ENCODE data around the gene CRABP2. TPM values are rescaled to one million over a fixed set of nuclear protein-coding genes. Genes with fewer than 3 reads are reported as not detected.

CRABP2 gene
- total and polyA plus RNA-seq, 2 donors: 25.3 to 37.9 TPM

DNA sequence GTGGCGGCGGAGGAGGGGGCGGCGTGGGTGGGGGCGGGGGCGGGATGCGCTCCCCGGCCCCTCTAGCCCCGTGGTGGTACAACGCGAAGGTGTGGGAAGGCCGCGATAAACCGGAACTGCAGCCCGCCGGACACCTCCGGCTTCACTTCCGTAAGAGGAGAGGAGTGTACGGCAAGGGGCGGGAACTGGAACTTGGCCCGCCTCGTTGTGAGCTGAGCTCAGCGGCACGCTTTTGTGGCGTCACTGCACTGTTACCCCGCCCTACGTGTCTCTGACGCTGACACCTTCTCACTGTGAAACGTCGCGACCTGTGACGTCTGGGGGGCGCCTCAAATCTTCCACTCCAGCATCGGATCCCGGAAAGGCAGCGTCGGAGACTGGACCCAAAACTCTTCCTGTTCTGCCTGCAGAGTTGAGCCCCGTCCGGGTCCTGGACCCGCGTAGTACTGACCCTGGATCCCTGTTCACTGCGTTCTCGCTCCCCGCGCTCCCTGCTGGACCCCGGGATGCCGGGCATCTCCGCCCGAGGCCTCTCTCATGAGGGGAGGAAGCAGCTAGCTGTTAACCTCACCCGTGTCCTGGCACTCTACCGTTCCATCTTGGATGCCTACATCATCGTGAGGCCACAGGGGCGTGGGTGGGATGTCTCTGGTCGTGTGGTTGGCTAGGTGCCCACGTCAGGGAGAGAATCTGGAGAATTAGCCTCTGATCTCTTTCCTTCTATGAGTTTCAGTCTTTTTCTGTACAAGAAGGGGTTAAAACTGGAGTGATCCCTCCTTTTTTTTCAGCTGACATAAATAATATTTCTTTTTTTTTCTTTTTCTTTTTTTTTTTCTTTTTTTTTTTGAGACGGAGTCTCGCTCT, 23.4 kb upstream of the CRABP2 start, which contains the start of gene ISG20L2:
TSS of gene ISG20L2 (minus strand) at position 168 of the 864 bp plus-strand sequence. CDS start 1,114 bp downstream, outside the sequence.
- peak within 1 kb of the TSS; percentile 94 for H3K27ac ChIP-seq (ENCODE audit: low read depth)
- DNase-seq (ENCODE audit: extremely low spot score): peak; percentile 91
- H3K36me3 ChIP-seq (ENCODE audit: insufficient read depth): peaks cover 2% of the 10 kb centered on the region
- peaks cover 4% of the 10 kb centered on the region for H3K4me1 ChIP-seq (ENCODE audit: insufficient read depth)
- H3K4me3 ChIP-seq (ENCODE audit: low read depth, low read length): peak within 1 kb of the TSS; percentile 59
- under 1% methylated on average over 57 of the region's 57 CpGs for WGBS

DNA sequence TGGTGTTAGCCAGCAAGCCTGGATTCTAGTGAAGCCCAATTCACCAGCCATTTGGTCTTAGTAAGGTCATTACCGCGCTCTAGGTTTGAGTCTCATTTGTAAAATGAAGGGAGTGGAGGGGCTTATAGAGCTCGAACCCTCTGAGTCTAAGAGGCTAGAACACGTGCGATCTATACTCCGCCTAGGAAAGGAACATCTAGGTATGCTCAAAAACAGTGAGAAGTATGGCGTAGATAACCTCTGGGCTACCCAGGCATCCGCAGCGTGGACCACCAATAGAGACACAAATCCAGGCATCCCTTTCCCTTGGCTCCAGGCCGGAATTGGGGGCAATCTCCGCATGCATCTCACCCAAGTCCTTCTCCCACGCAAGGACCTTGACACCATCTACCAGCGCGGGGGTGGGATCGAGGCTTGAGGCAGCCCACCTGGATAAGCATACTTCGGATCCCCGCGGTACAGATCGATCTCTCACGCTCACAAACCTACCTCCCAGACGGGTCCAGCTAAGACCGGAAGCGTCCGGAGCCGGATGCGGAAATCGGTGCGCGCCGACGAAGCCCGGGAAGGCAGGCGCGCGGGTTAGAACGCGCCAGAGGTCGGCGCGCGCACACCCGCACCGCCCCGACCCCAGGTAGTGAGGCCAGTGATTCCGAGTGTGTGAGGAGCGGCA, 22.7 kb upstream of the CRABP2 start, which contains the start of gene METTL25B:
TSS of gene METTL25B (plus strand) at position 544 of the 673 bp plus-strand sequence. CDS start 636 bp downstream, outside the sequence.
- WGBS: under 1% methylated on average over 46 of the region's 46 CpGs
- peak within 1 kb of the TSS; percentile 59 for H3K4me3 ChIP-seq (ENCODE audit: low read depth, low read length)
- H3K36me3 ChIP-seq (ENCODE audit: insufficient read depth): peaks cover 2% of the 10 kb centered on the region
- DNase-seq (ENCODE audit: extremely low spot score): no peak
- peaks cover 4% of the 10 kb centered on the region for H3K4me1 ChIP-seq (ENCODE audit: insufficient read depth)
- peak within 1 kb of the TSS; percentile 94 for H3K27ac ChIP-seq (ENCODE audit: low read depth)

DNA sequence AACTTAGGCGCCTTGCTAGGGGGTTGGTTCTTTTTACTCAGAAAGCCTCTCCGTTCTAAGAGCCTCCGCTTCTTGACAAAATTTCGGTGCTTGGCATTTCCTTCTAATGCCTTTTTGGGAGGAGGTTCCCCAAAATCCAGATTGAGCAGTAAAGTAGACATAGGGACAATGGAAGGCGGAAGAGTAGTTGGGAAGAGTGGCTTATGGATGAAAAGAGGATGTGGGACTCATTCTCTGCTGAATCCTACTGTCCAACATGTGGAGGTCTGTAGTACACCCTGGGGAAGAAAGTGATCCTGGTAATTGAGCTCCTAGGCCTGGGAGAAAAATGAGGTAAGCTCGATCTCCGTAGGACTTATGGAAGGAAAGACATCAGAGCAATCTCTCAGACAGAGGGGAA, 22.1 kb upstream of the CRABP2 start:
- Histone ChIP-seq H3K36me3 (ENCODE audit: insufficient read depth) (peaks cover 2% of the 10 kb centered on the region), H3K4me1 (ENCODE audit: insufficient read depth) (peaks cover 4% of the 10 kb centered on the region), H3K27ac (ENCODE audit: low read depth) (no peak overlapping the region), H3K4me3 (ENCODE audit: low read depth, low read length) (peak overlapping the region; percentile 59)
- 54% methylated on average over 7 of the region's 7 CpGs for WGBS
- DNase-seq (ENCODE audit: extremely low spot score): no peak

DNA sequence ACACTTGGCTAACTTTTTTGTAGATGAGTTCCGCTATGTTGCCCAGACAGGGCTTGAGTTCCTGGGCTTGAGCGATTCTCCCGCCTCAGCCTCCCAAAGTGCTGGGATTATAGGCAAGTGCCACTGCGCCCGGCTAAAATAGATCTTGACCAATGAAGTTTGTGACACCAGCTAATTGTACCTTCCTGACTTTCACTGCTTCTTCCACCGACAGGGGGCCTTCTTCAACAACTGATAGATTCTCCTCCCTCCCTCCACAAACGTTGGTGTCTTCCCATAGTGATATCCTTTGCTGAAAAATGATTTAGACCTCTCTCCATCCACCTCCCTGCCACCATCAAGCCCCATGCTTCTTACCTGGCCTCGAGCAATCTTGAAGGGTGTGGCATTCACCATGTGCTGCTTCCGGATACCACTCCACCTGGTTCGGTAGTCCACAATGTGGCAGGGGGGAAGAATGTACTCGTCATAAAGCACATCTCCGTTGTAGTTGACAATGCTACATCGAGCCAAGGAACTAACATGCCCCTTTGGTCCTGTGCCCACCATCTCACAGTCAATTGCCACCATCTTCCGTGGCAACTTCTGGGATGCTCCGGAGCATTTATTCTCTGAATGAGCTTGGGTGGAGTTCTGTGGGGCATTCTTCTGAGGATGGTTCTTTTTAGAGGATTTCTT, 21.3 kb upstream of the CRABP2 start:
- Histone ChIP-seq H3K36me3 (ENCODE audit: insufficient read depth) (peaks cover 2% of the 10 kb centered on the region), H3K27ac (ENCODE audit: low read depth) (no peak overlapping the region), H3K4me3 (ENCODE audit: low read depth, low read length) (no peak overlapping the region), H3K4me1 (ENCODE audit: insufficient read depth) (peaks cover 4% of the 10 kb centered on the region)
- no peak for DNase-seq (ENCODE audit: extremely low spot score)
- 50% methylated on average over 15 of the region's 15 CpGs for WGBS

DNA sequence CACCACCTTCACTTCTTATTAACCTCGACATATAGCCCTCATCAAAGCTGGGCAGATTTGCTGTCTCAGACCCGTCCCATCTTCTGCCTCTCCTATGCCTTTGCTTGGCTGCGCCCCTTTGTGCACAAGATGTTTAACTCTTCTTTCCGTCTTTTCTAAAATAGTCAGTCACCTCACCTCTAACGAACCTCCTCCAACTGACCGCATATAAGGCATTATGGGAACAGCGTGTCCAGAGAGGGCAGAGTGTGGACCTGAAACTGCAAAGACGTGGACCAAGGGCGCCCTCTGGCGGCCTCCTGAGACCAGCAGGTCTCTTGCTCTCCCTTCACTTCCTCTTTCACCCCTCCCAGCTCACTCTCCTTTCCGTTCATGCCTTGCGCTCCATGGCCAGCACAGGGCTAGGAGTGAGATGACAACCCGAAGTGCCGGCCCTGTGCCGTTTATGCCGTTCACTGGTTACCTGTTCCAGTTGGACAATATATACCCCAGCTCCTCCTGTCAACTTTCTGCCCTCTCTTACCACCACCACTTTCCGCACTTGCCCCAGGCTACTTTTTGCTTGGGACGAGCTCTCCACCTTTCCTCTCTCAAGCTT, 20.4 kb upstream of the CRABP2 start:
- 11% methylated on average over 18 of the region's 18 CpGs for WGBS
- Histone ChIP-seq H3K4me1 (ENCODE audit: insufficient read depth) (peaks cover 4% of the 10 kb centered on the region), H3K4me3 (ENCODE audit: low read depth, low read length) (peak overlapping the region; percentile 5), H3K36me3 (ENCODE audit: insufficient read depth) (peaks cover 2% of the 10 kb centered on the region), H3K27ac (ENCODE audit: low read depth) (no peak overlapping the region)
- DNase-seq (ENCODE audit: extremely low spot score): no peak

DNA sequence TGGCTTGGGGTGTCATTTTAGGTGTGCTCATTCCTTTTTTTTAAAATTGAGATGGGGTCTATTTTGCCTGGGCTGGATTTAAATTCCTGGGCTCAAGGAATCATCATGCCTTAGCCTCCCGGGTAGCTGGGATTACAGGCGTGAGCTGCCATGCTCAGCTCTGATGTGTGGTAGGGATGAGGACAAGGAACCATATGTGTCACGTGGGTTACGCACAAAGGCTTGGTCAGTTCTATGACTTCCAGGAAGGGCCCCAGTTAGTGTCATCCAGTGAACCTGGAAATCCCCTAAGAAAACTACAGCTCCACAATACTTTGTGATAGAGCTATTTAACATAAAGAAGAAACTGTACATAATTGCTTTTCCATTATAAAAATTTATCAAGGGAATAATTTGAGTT, 16.2 kb upstream of the CRABP2 start:
- peaks cover 2% of the 10 kb centered on the region for H3K36me3 ChIP-seq (ENCODE audit: insufficient read depth)
- no peak overlapping the region for H3K27ac ChIP-seq (ENCODE audit: low read depth)
- no peak for DNase-seq (ENCODE audit: extremely low spot score)
- WGBS: 84% methylated on average over 4 of the region's 4 CpGs
- no peak overlapping the region for H3K4me3 ChIP-seq (ENCODE audit: low read depth, low read length)
- H3K4me1 ChIP-seq (ENCODE audit: insufficient read depth): no peaks in the 10 kb centered on the region

DNA sequence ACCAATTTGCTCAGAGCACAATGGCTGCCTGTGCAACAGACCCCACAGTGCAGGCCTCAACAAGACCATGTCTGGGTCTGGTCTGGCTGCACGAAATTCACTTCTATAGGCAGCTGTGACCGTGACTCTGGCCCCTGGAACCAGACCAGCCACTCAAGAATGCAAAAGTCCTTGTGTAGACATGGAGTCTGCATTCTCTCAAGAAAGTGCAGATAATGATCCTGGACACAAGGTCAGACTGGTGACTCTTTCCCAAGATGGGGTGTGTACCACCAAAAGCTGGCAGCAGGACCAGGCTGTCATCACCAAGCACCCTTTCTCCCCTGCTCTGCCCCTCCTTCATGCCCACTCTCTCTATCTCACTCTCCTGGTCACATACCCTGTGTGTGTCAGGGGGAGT, 15.7 kb upstream of the CRABP2 start:
- peaks cover 2% of the 10 kb centered on the region for H3K36me3 ChIP-seq (ENCODE audit: insufficient read depth)
- no peaks in the 10 kb centered on the region for H3K4me1 ChIP-seq (ENCODE audit: insufficient read depth)
- H3K27ac ChIP-seq (ENCODE audit: low read depth): no peak overlapping the region
- WGBS: 68% methylated on average over 2 of the region's 2 CpGs
- no peak for DNase-seq (ENCODE audit: extremely low spot score)
- H3K4me3 ChIP-seq (ENCODE audit: low read depth, low read length): no peak overlapping the region

DNA sequence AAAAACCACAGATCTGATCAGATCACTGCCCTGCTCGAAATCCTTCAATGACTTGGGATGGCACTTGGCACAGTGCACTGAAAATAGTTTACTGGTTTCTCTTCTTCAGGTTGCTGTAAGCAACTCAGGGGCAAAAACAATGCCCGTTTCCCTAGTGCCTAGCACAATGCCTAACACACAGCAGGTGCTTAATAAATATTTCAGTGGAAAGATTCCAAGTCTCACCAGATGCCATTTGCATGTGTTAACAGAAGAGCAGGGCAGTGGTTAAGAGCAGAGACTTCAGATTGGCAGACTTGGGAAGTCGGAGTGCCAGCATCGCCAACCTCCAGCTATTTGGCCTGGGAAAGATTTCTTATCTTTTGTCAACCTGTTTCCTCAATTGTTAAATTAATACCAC, 12.0 kb upstream of the CRABP2 start:
- whole genome bisulfite sequencing: 89% methylated on average over 4 of the region's 4 CpGs
- DNase-seq (ENCODE audit: extremely low spot score): no peak

DNA sequence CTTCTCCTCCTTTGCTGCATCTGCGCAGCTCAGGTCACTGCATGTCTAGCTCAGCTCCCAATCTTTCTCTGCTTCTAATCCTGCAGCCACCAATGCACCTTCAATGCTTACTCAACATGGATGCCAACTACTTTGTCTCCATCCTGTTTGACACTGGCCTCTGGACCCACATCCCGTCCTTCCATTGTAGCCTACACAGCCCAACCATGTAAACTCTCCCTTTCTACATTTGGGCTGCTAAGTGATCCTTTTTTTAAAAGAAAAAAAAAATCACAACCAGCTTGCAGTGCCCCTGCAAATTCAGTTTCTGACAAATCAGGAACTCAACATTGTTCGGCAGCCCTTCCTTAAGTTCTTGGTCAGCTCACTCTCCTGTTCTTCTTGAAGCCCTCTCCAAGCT, 9.4 kb upstream of the CRABP2 start:
- Histone ChIP-seq H3K36me3 (ENCODE audit: insufficient read depth) (no peaks in the 10 kb centered on the region), H3K4me3 (ENCODE audit: low read depth, low read length) (no peak overlapping the region), H3K4me1 (ENCODE audit: insufficient read depth) (no peaks in the 10 kb centered on the region), H3K27ac (ENCODE audit: low read depth) (no peak overlapping the region)
- DNase-seq (ENCODE audit: extremely low spot score): no peak
- WGBS: 79% methylated on average over 3 of the region's 3 CpGs

More for the DNA sequence above, 12.0 kb upstream of the CRABP2 start:
- Histone ChIP-seq H3K27ac (ENCODE audit: low read depth) (no peak overlapping the region), H3K4me1 (ENCODE audit: insufficient read depth) (no peaks in the 10 kb centered on the region), H3K36me3 (ENCODE audit: insufficient read depth) (no peaks in the 10 kb centered on the region), H3K4me3 (ENCODE audit: low read depth, low read length) (no peak overlapping the region)

DNA sequence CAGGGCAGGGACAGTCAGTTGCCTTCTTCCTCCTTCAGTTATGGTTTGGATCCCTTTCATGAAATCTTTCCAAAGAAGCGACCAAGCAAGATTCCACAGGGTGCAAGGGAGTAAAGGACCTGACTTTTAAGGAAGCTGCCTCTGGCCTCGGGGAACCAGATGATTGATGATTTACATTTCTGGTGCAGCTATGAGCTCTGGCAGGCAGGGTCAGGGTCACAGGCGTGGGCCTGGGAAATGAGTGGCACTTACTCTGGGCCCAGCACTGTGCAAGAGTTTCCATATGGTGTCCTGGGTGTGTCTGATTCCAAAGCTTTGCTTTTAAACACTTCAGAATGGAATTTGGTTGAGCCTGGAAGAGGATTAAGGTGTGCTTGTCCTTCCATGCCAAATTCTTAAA, 7.2 kb upstream of the CRABP2 start:
- DNase-seq (ENCODE audit: extremely low spot score): no peak
- WGBS: 50% methylated on average over 3 of the region's 3 CpGs
- Histone ChIP-seq H3K36me3 (ENCODE audit: insufficient read depth) (no peaks in the 10 kb centered on the region), H3K27ac (ENCODE audit: low read depth) (no peak overlapping the region), H3K4me3 (ENCODE audit: low read depth, low read length) (no peak overlapping the region), H3K4me1 (ENCODE audit: insufficient read depth) (no peaks in the 10 kb centered on the region)

DNA sequence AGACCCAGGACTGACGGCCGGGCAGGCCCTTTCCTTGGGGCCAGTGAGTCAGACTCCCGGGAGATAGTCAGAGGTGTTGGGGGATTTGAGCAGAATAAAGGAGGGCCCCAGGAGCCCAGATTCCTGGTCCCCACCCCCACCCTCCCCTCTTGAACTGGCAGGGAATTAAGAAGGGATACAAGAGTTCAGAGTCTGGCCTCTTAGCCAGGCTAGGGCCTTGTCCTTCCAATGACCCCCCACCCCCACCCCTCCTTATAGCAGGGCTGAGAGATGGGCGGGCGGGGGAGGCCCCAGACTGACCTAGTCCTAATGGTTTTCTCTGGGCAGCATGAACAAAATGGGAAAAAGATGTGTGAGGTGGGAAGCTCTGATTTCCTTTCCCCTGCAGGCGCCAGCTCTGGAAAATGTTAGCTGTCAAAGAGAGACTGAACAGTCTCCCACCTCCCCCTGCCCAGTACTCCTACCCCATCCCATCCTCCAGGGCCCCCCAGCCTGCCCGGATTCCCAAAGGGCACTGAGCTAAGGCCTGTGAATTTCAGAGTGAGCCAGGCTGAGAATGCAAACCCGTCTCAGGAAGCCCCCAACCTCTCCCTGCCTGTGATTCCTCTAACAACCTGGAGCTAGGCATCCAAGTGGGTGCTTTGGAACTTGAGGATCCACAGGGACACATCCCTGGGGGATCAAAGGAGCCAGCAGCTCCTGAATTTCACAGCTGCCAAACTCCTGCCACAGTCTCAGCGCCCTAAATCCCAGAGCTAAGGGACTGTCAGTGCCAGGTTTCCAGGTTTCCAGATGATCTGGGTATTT, 5.8 kb upstream of the CRABP2 start:
- Histone ChIP-seq H3K4me3 (ENCODE audit: low read depth, low read length) (no peak overlapping the region), H3K36me3 (ENCODE audit: insufficient read depth) (no peaks in the 10 kb centered on the region), H3K4me1 (ENCODE audit: insufficient read depth) (no peaks in the 10 kb centered on the region), H3K27ac (ENCODE audit: low read depth) (no peak overlapping the region)
- DNase-seq (ENCODE audit: extremely low spot score): no peak
- 69% methylated on average over 9 of the region's 9 CpGs for WGBS

DNA sequence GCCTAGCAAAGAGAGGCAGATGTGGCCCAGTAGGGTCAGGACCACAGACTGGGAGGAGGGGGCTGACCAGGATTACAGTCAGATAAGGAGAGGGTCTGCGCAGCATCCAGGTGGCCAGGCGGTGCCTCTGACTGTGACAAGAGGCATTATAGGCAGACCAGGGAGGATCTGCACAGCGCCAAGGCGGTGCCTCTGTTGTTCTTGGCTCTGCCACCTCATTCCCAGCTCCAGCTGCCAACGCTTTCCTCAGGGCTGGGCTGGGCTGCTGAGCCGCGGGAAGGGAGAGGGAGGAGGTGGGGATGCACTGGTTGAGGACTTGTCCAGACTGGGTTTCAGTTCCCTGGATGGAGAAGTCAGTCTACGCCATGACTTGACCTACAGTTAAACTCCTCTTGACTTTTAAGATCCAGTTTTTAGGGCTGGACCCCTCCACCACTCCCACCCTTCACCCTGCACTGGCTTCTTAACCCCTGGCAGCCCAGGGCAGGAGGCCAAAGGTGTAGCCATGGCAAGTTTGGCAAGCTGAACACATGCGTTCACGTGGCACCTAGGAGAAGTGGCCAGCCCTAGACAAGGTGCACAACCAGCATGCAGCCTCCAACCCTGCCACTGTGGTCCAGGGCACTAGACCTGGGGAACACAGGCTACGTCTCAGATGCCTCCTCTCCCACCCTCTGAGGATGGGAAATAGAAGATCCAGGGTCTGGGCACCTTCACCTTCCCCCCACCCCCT, 4.5 kb upstream of the CRABP2 start:
- WGBS: 35% methylated on average over 11 of the region's 11 CpGs
- no peaks in the 10 kb centered on the region for H3K4me1 ChIP-seq (ENCODE audit: insufficient read depth)

More for the DNA sequence above, 4.5 kb upstream of the CRABP2 start:
- Histone ChIP-seq H3K27ac (ENCODE audit: low read depth) (no peak overlapping the region), H3K36me3 (ENCODE audit: insufficient read depth) (no peaks in the 10 kb centered on the region), H3K4me3 (ENCODE audit: low read depth, low read length) (no peak overlapping the region)
- no peak for DNase-seq (ENCODE audit: extremely low spot score)

All from urinary bladder (tissue), 4 donors.